HEK293T (cell line): ENCODE data around the gene IFRD2.
"Not testable (repeated sequence)": the region's sequence is repeated elsewhere in the genome, so short reads cannot be mapped to it uniquely, and the experiment has no call there.

Experiments used
- CTCF ChIA-PET: fragments of 350-600 bp; formaldehyde crosslinking; extraction: SDS; loops from one replicate; lab custom pipeline; 2021; ENCODE audit warnings: antibody characterized with exemption, inconsistent platforms; lab: Yijun Ruan, JAX
- POLR2A ChIA-PET: fragments of 350-600 bp; formaldehyde crosslinking; extraction: SDS; loops from one replicate; lab custom pipeline; 2020; ENCODE audit warnings: antibody characterized with exemption, inconsistent platforms; lab: Yijun Ruan, JAX
- DNase-seq: peaks from one replicate; pipeline ENCODE4 v3.0.0; 2012; ENCODE audit warnings: mixed read lengths; ENCODE audit errors: extremely low spot score
- ARNT ChIP-seq: fragments of 450-650 bp; IDR thresholded peaks from 2 replicates; pipeline ENCODE4 v1.6.1; 2017; ENCODE audit warnings: mild to moderate bottlenecking
- BHLHE40 ChIP-seq: fragments of 450-650 bp; IDR thresholded peaks from 2 replicates; pipeline ENCODE4 v1.6.1; 2016; ENCODE audit warnings: mild to moderate bottlenecking, moderate library complexity, borderline replicate concordance
- CTBP1 ChIP-seq: fragments of 450-650 bp; IDR thresholded peaks from 2 replicates; pipeline ENCODE4 v1.6.1; 2016; ENCODE audit warnings: borderline replicate concordance
- ELF4 ChIP-seq: fragments of 450-650 bp; IDR thresholded peaks from 2 replicates; pipeline ENCODE4 v1.6.1; 2017; ENCODE audit warnings: antibody characterized with exemption
- FOXA1 ChIP-seq: fragments of 450-650 bp; IDR thresholded peaks from 2 replicates; pipeline ENCODE4 v1.6.1; 2016; ENCODE audit warnings: mild to moderate bottlenecking
- FOXK2 ChIP-seq: fragments of 450-650 bp; IDR thresholded peaks from 2 replicates; pipeline ENCODE4 v1.6.1; 2016; ENCODE audit warnings: mild to moderate bottlenecking
- FOXM1 ChIP-seq: fragments of 450-650 bp; IDR thresholded peaks from 2 replicates; pipeline ENCODE4 v1.6.1; 2017; ENCODE audit warnings: mild to moderate bottlenecking, borderline replicate concordance
- HDGF ChIP-seq: fragments of 450-650 bp; IDR thresholded peaks from 2 replicates; pipeline ENCODE4 v1.6.1; 2017; ENCODE audit warnings: antibody characterized with exemption, borderline replicate concordance
- L3MBTL2 ChIP-seq: fragments of 450-650 bp; conservative IDR thresholded peaks from 2 replicates; pipeline ENCODE4 v1.6.1; 2016; ENCODE audit warnings: mild to moderate bottlenecking
- LEF1 ChIP-seq: fragments of 450-650 bp; IDR thresholded peaks from 2 replicates; pipeline ENCODE4 v1.6.1; 2017; ENCODE audit warnings: mild to moderate bottlenecking, borderline replicate concordance
- NFRKB ChIP-seq: fragments of 450-650 bp; IDR thresholded peaks from 2 replicates; pipeline ENCODE4 v1.6.1; 2016; ENCODE audit warnings: mild to moderate bottlenecking, moderate library complexity
- SP1 ChIP-seq: fragments of 450-650 bp; IDR thresholded peaks from 2 replicates; pipeline ENCODE4 v1.6.1; 2017
- SUZ12 ChIP-seq: fragments of 450-650 bp; IDR thresholded peaks from 2 replicates; pipeline ENCODE4 v1.6.1; 2016; ENCODE audit warnings: mild to moderate bottlenecking
- TARDBP ChIP-seq: fragments of 450-650 bp; IDR thresholded peaks from 2 replicates; pipeline ENCODE4 v1.6.1; 2016
- ZNF384 ChIP-seq: fragments of 450-650 bp; IDR thresholded peaks from 2 replicates; pipeline ENCODE4 v1.6.1; 2016
- TF ChIP-seq, protein P1 (sequence below): fragments of 450-650 bp; IDR thresholded peaks from 2 replicates; pipeline ENCODE4 v1.6.1; 2016

IFRD2 gene

DNA sequence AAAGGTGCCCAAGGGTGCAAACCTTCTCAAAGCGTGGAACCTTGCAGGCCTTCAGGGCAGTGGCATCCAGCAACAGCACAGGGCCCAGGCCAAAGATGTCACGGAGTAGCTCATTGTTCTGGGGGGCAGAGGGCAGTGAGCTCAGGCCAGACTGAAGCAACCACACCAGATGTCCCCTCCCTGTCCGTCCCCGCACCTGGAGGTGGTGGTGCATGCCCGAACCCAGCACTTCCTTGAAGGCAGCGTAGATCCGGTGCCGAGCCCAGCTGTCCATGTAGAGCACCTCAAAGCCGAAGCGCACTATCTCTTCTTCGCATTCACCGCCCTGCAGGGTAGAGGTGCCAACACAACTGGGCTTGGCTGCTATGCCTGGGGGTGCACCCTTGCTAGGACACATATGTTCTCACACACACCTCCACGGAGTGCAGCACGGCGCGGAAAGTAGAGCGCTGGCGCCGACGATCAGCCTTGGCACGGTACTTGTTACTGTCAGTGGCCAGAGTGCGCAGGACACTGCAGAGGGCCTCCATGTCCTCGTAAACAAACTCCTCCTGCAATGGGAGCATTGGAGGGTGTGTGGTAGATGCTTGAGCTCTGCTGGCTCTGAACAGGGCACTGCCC is 3.7 kb downstream of the IFRD2 start:
- TF ChIP-seq TARDBP (no peak), FOXK2 (no peak), FOXA1 (no peak), L3MBTL2 (no peak), CTBP1 (no peak), NFRKB (no peak)
- ChIA-PET POLR2A (interaction anchor here (1.0 to 1.6 kb wide), 4 partner anchors 9 to 49 kb away, joined by 3 to 4 read pairs (median 3); partner anchors contain the start of gene LSMEM2), CTCF (no interaction called here)
- DNase-seq, result no peak

DNA sequence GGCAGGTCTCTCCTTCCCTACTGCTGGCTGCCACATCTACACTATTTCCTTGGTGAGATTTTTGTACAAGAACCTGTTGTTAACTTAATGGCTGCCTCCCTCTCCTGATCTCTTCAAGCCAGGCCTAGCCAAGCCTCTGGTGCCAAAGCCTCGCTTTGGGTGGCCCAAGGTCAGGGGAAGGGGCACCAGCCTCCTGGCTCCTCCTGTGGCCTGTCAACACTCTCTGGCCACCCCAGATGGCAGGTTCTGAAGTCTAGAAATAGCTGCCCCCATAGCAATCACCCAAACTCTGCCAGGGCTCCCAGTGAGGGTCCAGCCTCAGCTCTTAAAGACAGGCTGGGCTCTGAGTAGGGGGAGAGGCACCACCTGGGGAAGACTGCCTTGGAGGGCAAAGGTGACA is 5.0 kb downstream of the IFRD2 start:
- ChIA-PET CTCF (no interaction called here), POLR2A (interaction anchor here (1.0 kb wide), 1 partner anchor 50 kb away, joined by 3 read pairs; no protein-coding TSS in a partner anchor)
- DNase-seq, result no peak
- TF ChIP-seq NFRKB (no peak), FOXA1 (no peak), TARDBP (no peak), HDGF (no peak)

DNA sequence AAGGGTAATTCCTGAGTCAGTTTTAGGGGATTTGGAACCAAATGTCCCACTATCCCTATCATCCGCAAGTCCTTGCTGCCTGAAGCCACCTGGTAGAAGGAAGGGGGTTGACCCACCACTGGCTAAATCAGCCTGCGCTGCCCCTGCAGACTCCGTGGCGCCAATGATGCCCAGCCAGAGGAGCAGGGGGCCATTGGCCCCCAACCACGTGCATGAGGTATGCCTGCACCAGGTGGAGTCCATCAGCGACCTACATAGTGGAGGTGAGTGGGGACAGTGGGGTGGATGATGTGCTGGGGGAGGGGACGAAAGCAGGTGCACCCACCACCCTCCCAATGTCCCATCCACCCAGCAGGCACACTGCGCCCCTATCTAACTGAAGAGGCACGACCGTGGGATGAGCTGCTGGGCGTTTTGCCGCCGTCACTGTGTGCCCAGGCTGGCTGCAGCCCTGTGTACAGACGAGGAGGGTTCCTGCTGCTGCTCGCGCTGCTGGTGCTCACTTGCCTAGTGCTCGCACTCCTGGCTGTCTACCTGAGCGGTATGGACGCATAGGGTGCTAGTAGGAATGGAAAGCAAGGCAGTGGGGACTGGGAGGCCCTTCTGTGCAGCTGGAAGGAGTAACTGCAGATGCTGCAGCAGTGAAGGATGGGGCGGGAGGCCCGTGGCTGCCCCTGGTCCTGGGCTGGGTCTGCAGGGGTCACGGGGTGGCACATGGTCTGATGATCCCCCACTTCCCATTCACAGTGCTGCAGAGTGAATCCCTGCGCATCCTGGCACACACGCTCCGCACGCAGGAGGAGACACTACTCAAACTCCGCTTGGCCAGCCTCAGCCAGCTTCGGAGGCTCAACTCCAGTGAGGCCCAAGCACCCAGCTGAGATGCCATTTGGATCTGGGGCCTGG is 5.7 kb downstream of the IFRD2 start:
- CTCF ChIA-PET, result no interaction called here
- DNase-seq, result no peak
- POLR2A ChIA-PET, result interaction anchor here (0.5 kb wide), 1 partner anchor 51 kb away, joined by 3 read pairs; no protein-coding TSS in a partner anchor
- no peak for TF ChIP-seq NFRKB
- no peak for TF ChIP-seq ARNT
- TF ChIP-seq SP1, result no peak
- no peak for TF ChIP-seq LEF1
- TF ChIP-seq, protein P1, sequence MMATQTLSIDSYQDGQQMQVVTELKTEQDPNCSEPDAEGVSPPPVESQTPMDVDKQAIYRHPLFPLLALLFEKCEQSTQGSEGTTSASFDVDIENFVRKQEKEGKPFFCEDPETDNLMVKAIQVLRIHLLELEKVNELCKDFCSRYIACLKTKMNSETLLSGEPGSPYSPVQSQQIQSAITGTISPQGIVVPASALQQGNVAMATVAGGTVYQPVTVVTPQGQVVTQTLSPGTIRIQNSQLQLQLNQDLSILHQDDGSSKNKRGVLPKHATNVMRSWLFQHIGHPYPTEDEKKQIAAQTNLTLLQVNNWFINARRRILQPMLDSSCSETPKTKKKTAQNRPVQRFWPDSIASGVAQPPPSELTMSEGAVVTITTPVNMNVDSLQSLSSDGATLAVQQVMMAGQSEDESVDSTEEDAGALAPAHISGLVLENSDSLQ, result no peak
- TF ChIP-seq FOXA1, result no peak
- TF ChIP-seq BHLHE40, result no peak
- no peak for TF ChIP-seq FOXM1
- no peak for TF ChIP-seq L3MBTL2
- TF ChIP-seq HDGF, result no peak
- TF ChIP-seq ELF4, result no peak
- TF ChIP-seq ZNF384, result no peak
- no peak for TF ChIP-seq FOXK2
- no peak for TF ChIP-seq CTBP1
- no peak for TF ChIP-seq TARDBP
- TF ChIP-seq SUZ12, result no peak

DNA sequence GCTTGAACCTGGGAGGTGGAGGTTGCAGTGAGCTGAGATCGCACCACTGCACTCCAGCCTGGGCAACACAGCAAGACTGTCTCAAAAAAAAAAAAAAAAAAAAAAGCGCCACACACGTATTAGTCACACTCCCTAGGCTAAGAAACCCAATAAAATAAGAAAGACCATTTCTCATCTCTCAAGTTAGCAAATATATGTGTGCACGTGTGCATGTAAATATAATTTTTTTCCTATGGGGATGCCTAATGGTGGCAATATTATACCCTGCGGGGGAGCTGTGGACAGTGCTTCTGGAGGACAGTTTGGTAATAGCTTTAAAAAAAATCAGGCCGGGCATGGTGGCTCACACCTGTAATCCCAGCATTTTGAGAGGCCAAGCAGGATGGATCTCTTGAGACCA is 8.1 kb downstream of the IFRD2 start:
- DNase-seq, CTCF ChIA-PET: not testable (repeated sequence)

DNA sequence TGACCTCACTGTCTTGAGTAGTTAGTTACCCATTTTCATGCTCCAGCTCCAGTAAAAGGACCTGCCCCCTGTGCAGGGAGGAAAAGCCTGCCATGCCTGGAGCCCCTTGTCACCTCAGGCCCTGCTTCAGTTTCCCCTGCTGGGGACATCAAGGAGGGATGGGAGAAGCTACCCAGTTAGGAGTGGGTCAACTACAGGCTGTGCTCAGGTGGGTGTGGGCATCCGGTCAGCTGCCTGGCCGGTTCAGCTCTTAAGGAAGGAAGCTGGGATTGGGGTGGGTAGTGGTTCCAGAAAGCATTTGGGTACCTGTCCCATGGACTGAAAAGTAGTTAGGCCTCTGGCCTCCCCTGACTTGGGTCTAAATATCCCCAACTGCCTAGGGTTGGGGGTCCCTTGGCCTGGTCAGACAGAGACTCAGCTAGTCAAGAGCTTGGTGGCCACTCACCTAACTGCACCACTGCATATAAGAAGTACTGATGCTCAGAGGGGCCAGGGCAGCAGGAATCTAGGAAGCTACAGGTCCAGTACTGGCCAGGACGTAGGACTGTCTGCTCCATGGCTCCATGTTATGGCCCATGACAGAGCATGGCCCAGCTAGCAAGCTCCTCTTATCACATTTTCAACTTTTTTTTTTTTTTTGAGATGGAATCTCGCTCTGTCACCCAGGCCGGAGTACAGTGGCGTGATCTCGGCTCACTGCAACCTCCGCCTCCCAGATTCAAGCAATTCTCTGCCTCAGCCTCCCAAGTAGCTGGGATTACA is 12.8 kb downstream of the IFRD2 start:
- POLR2A ChIA-PET, result interaction anchor here (0.9 to 5.6 kb wide), 4 partner anchors 10 to 49 kb away, joined by 3 to 28 read pairs (median 4); partner anchors contain the start of genes IFRD2 and TUSC2
- TF ChIP-seq TARDBP (no peak), ELF4 (no peak), LEF1 (no peak), FOXA1 (no peak), SUZ12 (no peak), NFRKB (no peak), CTBP1 (no peak), L3MBTL2 (no peak), ARNT (no peak), FOXK2 (no peak), SP1 (no peak), BHLHE40 (no peak), HDGF (no peak), ZNF384 (no peak), FOXM1 (no peak)
- TF ChIP-seq, protein P1, result no peak
- CTCF ChIA-PET, result no interaction called here
- no peak for DNase-seq

More for the DNA sequence above, 8.1 kb downstream of the IFRD2 start:
- POLR2A ChIA-PET, result interaction anchor here (1.3 to 5.6 kb wide), 4 partner anchors 8 to 53 kb away, joined by 3 to 28 read pairs (median 4); partner anchors contain the start of genes HYAL3, IFRD2 and NAA80

DNA sequence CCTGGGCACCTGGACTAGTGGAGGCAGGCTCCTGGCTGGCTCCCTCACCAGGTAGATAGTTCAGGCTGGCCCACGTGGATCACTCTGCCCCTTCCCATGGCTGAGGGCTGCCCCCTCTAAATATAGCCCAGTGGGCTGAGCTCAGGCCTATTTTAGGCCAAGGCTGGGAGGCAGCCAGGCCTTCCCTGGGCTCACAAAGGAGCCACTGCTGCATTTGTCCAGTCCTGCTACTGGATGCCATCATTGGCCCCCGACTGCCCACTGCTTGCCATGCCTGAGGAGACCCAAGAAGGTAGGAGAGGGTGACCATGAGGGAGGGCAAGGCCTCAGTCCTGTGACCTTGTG is 13.4 kb downstream of the IFRD2 start, which contains the start of gene LSMEM2:
LSMEM2 (plus strand) TSS at position 208 of the 345 bp plus-strand sequence; CDS start at position 235, 27 bp downstream.
- DNase-seq, result no peak

More for the DNA sequence above, 13.4 kb downstream of the IFRD2 start, which contains the start of gene LSMEM2:
- ChIA-PET POLR2A (interaction anchor here (1.2 to 1.4 kb wide), 2 partner anchors 11 to 19 kb away, joined by 3 to 4 read pairs; no protein-coding TSS in a partner anchor), CTCF (interaction anchor here (0.9 to 1.0 kb wide), 2 partner anchors 45 to 52 kb away, joined by 3 to 4 read pairs; no protein-coding TSS in a partner anchor)
- no peak for TF ChIP-seq ELF4
- TF ChIP-seq BHLHE40, result no peak
- no peak for TF ChIP-seq TARDBP
- TF ChIP-seq L3MBTL2, result no peak
- TF ChIP-seq SP1, result no peak
- no peak for TF ChIP-seq ARNT
- no peak for TF ChIP-seq HDGF
- TF ChIP-seq CTBP1, result no peak
- no peak for TF ChIP-seq SUZ12
- TF ChIP-seq, protein P1, result no peak
- TF ChIP-seq NFRKB, result no peak
- TF ChIP-seq LEF1, result no peak
- TF ChIP-seq ZNF384, result no peak
- no peak for TF ChIP-seq FOXA1
- TF ChIP-seq FOXM1, result no peak
- TF ChIP-seq FOXK2, result no peak
